Measurements from ENCODE around the gene C2orf76. TPM values are rescaled to one million over a fixed set of nuclear protein-coding genes. Genes with fewer than 3 reads are reported as not detected.
"Not testable (repeated sequence)": the region's sequence is repeated elsewhere in the genome, so short reads cannot be mapped to it uniquely, and the experiment has no call there.

The C2orf76 gene
- 6.5 TPM for total RNA-seq
- long read RNA-seq, partial matches to known transcripts, result 1 of 3 reads
- long read RNA-seq, other reads (novel, unspliced or antisense), result 1 of 3 reads

DNA sequence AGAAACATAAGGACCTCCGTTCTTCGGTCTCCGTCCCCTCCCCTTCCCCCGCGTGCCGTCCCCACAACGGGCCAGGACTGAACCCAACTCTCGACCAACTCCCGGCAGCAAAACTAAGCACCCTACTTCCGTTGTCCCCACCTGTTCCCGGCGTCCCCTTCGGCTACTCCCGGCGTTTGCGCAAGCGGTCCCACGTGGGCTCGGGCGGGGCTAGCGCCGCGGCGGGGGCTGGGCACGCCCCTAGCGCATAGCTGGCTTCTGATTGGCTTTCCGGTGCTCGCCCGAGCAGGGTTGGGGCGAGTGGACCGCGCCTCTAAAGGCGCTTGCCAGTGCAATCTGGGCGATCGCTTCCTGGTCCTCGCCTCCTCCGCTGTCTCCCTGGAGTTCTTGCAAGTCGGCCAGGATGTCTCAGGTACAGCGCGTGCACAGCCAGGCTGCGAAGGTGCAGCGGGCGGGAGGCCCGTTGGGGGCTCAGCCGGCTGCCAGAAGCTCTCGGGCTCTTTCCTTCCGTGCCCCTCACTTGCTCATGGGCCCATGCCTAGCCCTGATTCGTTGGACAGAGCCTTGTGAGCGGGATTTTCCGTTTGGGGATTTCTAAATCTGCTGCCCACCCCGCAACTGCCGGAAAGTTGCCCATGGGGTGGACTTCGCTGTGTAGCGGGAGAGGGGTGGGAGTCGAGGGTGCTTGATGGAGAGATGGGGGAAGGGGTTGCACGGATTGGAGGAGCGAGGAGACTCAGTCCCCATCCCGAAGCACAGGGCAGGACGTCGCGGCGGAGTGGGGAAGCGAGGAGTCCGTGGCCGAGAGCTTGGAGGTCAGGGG is at the start of gene C2orf76, which contains the start of gene DBI:
TSS of gene C2orf76 (minus strand) at position 186 of the 823 bp plus-strand sequence. CDS start 26,875 bp downstream, outside the sequence.
TSS of gene DBI (plus strand) at position 329 of the 823 bp plus-strand sequence. CDS start at position 404, 75 bp downstream.
- intact Hi-C loops (cut with micrococcal nuclease), result no loop called here
- ATAC-seq (peak; percentile 96), DNase-seq (peak; percentile 97)

DNA sequence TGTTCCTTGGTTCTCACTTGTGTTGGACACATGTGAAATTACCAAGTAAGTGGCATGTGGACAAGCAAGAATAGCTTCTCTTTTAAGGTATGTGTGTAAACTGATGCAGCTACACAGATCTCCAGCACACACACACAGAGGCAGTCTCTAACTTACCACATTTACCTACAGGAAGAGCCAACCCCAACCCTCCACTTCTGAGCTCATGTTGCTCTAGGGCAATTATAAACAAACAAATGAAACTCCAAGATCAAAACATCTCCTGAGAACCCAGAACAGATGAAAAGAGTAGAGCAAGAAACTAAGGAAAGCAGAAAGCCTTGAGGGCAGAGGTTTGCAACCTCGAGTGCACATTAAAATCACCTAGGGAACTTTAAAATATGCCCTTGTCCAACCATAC is 49.0 kb upstream of the C2orf76 start:
- no peak for DNase-seq
- no peak for ATAC-seq

DNA sequence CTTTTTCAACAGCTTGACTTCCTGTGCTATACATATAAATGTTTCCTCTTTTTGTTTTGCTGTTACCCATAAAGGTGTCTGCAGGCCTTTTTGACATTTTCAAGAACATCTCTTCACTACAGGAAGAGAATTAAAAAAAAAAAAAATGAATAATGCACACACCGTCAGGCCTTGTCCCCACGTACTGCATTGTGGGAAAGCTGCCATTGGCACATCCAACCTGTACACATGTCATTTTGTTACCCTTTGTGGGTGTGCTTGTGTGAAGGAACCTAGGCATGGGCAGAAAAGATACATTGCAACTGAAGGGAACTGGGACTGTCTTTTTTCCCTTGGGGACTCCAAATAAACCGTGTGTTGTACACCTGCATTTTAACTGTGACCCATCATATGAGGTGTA is 48.3 kb upstream of the C2orf76 start:
- intact Hi-C loops (cut with micrococcal nuclease), result no loop called here
- DNase-seq (no peak), ATAC-seq (no peak)

More for the DNA sequence above, 49.0 kb upstream of the C2orf76 start:
- intact Hi-C loops (cut with micrococcal nuclease), result no loop called here

DNA sequence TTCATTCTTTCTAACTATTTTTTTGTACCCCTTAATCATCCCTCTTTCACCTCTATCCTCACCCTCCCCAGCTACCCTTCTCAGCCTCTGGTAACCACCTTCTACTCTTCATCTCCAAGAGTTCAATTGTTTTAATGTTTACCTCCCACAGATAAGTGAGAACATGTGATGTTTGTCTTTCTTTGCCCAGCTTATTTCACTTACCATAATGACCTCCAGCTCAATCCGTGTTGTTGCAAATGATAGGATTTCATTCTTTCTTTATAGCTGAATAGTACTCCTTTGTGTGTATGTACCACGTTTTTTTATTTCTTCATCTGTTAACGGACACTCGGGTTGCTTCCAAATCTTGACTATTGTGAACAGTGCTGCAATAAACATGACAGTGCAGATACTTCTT is 42.9 kb upstream of the C2orf76 start:
- ATAC-seq (no peak), DNase-seq (no peak)
- intact Hi-C loops (cut with micrococcal nuclease), result loop anchor here (5.0 to 10.0 kb wide), 2 partner anchors 68 to 255 kb away; no protein-coding TSS in a partner anchor

DNA sequence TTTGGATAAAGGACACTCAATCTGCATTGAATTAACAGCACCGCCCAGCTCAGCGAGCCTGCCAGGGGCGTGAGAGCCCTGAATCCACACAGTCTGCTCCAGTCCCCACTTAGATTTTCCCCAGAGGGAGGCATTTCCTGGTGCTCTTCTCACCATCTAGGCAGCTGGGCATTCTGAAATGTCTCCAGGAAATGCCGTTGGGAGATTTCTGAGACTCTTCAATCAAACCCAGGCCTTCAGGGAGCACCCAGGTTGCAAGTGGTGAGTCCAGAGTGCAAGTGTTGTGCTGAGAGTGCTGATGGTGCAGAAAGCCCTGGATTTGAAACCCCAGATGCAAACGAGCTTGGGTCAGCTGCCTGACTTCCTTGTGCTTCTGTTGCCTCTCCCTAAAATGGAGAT is 41.6 kb upstream of the C2orf76 start:
- intact Hi-C loops (cut with micrococcal nuclease), result loop anchor here (5.0 to 10.0 kb wide), 2 partner anchors 69 to 257 kb away; no protein-coding TSS in a partner anchor
- DNase-seq, result no peak

DNA sequence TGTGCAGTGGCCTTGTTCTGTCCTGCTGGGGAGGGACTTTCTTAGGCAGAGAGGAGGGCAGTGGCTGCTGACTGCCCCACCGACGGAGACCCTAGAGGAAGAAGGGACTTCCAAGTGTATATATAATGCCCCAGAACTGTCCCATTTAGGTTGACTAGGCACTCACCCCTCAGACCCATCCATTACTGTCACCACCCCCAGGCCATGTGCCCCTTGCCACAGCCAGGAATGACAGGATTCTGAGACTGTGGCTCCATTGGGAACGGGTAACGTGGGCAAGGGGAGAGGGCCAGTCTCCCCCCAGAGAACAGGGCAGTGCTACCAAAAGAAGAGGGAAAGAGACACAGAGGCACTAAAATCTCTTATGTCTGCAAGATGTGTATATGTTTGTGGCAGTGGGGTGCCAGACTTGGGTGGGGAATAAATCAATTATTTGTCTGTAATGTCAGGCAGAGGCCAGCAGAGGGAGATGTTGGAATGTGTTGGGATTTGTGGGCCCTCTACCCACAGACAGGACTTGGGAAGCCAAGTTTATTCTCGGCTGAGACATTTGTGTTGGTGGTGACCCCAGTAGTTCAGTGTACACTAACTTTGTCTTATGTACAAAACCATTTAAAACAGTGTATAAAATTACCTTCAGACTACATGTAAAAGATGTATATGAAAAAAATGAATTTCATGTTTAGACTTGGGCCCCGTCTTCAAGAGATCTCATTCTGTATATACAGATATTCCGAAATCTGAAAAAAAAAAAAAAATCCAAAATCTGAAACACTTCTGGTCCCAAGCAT is 41.0 kb upstream of the C2orf76 start:
- ATAC-seq, result peak; percentile 77
- intact Hi-C loops (cut with micrococcal nuclease), result loop anchor here (5.0 to 10.0 kb wide), 2 partner anchors 70 to 257 kb away; no protein-coding TSS in a partner anchor
- no peak for DNase-seq

More for the DNA sequence above, 41.6 kb upstream of the C2orf76 start:
- ATAC-seq, result peak; percentile 51

DNA sequence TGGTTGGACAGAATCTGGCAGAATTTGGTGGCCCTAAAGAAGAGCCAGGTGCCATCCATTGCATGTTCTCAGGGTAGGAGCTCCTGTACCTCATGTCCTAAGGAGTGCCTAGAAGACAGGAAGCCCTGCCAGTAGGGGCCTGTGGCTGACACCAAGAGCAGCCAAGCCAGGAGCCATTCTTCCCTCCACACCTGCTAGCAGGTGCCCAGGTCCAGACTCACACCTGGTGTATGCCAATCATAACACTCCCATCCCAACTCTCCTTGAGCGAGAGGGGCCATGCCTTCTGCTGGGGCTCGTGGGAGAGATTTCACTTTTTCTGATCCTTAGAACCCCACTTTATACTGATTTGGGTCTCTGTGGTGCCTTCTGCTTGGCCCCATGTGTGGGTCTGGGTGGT is 38.5 kb upstream of the C2orf76 start:
- ATAC-seq (no peak), DNase-seq (no peak)
- intact Hi-C loops (cut with micrococcal nuclease), result loop anchor here (5.0 to 10.0 kb wide), 2 partner anchors 72 to 260 kb away; no protein-coding TSS in a partner anchor

DNA sequence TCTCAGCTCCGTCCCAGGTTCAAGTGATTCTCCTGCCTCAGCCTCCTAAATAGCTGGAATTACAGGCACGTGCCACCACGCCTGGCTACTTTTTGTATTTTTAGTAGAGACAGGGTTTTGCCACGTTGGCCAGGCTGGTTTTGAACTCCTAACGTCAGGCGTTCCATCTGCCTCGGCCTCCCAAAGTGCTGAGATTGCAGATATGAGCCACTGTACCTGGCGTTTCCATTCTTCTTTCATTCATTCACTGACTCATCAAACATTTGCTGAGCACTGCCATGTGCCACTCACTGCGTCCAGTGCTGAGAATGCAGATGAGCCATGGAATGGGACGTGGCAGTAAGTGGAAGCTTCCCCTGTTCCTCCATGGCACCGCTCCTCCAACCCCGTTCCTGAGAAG is 37.0 kb upstream of the C2orf76 start:
- not testable (repeated sequence) for ATAC-seq, DNase-seq
- intact Hi-C loops (cut with micrococcal nuclease), result loop anchor here (10.0 kb wide), 1 partner anchor 261 kb away; no protein-coding TSS in a partner anchor

DNA sequence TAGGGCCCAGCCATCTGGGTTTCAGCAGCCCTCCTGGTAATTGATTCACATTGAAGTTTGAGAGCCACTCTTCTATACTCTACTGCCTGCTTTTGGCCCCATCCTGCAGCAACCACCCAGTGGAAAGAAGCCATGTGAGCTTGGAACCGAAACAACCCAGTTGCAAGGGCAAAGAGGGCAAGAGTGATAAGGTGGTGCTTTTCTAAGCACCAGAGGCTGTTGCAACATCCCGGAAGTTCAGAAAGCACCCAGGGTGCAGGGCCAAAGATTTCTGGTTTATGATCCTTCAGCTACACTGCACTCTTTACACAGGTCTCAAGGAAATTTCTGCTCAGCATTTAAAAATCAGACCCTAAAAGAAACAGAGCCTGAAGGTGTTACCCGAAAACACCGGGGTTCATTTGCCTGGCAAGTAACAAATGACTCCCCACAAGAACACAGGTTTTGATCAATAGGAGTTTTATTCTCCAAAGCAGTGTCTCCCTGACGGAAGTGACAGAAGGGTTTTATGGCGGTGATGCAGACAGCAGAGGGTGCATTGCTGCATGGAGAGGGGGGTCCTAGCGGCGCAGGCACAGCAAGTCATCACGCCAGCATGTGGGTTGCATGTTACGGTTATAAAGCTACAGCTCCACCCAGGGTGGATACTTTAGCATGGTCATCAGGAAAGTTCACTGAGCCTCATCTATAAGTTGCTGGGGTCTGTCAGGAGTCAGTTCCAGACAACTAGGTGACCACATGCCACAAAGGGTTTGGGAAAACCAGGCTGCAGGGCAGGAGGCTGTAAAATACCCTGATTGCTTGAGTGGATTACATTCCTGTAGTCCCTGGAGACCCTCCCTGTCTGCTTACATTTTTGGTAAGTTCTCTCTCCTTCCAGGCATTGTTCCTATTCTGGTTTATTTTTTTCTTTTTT is 36.3 kb upstream of the C2orf76 start:
- ATAC-seq (peak; percentile 92), DNase-seq (peak; percentile 43)
- intact Hi-C loops (cut with micrococcal nuclease), result loop anchor here (10.0 kb wide), 1 partner anchor 262 kb away; no protein-coding TSS in a partner anchor

DNA sequence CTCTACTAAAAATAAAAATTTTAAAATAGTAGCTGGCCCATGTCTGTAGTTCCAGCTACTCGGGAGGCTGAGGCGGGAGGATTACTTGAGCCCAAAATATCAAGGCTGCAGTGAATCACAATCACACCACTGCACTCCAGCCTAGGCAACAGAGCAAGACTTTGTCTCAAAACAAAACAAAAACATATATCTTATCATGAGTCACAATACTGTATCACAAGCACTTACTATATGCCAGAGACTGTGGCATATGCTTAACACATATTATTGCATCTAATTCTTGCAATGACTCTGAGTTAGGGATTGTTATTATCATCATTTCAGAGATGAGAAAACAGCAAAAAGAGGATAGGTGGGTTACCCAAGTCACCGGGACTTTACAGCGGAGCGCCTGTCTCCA is 35.5 kb upstream of the C2orf76 start:
- ATAC-seq, result no peak
- DNase-seq, result no peak
- intact Hi-C loops (cut with micrococcal nuclease), result loop anchor here (10.0 kb wide), 1 partner anchor 263 kb away; no protein-coding TSS in a partner anchor

DNA sequence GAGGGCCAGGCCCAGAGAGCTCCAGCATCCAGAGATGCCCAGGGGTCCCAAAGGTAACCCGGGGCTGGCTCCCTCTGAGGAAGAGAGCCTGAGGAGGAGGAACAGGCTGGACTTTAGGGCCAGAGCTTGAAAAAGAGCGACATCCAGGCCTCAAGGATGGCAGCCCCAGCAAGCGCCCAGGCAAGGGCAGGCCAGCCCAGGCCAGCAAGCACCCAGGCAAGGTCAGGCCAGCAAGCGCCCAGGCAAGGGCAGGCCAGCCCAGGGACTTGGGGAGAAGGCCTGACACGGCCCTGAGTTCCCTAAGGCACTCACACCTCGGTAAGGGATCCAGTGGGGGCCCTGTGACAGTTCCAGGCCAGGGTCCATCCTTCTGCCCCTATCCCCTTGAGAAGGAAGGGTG is 30.6 kb upstream of the C2orf76 start:
- ATAC-seq (no peak), DNase-seq (no peak)
- intact Hi-C loops (cut with micrococcal nuclease), result no loop called here

DNA sequence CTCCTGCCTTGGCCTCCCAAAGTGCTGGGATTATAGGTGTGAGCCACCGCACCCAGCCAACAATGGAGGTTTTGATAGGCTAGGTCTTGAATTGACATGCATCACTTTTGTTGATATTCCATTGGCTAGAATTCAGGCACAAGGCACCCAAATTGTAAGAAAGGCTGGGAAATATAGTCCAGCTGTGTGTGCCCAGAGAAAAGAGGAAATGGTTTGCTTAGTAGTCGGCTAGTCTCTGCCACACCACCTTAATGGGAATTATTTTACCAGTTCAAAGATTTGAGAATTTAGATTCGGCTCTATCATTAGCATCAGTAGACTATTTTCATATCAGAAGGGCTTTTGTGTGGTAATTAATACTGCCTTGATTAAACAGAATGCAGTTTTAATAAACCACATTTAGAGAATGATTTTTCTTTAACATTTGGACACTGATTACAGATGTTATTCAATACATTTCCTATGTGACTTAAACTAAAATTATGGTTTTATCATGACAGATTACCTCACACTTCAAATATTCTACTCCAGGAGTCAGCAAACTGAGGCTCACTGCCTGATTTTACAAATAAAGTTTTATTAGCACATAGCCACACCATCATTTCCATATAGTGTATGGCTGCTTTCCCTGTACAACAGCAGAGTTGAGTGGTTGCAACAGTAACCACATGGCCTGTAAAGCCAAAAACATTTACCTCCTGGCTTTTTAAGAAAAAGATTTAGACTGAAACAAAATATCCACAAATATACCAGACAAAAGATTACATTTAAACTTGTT is 27.5 kb upstream of the C2orf76 start:
- no peak for ATAC-seq
- intact Hi-C loops (cut with micrococcal nuclease), result no loop called here

DNA sequence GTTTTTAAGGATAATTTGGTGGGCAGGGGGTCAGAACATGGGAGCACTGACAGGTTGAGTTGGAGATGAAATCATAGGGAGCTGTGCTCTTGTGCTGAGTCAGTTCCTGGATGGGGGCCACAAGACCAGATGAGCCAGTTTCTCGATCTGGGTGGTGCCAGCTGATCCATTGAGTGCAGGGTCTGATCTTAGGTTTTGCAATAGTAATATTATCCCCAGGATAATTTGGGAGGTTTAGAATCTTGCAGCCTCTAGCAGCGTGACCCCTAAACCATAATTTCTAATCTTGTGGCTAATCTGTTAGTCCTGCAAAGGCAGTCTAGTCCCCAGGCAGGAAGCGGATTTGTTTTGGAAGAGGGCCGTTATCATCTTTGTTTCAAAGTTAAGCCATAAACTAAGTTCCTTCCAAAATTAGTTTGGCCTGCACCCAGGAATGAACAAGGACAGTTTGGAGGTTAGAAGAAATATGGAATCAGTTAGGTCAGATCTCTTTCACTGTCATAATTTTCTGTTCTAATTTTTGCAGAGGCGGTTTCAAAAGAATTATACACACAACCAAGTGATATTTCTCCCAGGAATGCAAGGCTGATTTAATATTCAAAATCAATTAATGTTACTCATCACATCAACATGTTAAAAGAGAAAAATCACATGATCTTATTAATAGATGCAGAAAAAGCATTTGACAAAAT is 23.1 kb upstream of the C2orf76 start:
- ATAC-seq (peak; percentile 59), DNase-seq (peak; percentile 66)
- intact Hi-C loops (cut with micrococcal nuclease), result no loop called here

More for the DNA sequence above, 27.5 kb upstream of the C2orf76 start:
- no peak for DNase-seq

DNA sequence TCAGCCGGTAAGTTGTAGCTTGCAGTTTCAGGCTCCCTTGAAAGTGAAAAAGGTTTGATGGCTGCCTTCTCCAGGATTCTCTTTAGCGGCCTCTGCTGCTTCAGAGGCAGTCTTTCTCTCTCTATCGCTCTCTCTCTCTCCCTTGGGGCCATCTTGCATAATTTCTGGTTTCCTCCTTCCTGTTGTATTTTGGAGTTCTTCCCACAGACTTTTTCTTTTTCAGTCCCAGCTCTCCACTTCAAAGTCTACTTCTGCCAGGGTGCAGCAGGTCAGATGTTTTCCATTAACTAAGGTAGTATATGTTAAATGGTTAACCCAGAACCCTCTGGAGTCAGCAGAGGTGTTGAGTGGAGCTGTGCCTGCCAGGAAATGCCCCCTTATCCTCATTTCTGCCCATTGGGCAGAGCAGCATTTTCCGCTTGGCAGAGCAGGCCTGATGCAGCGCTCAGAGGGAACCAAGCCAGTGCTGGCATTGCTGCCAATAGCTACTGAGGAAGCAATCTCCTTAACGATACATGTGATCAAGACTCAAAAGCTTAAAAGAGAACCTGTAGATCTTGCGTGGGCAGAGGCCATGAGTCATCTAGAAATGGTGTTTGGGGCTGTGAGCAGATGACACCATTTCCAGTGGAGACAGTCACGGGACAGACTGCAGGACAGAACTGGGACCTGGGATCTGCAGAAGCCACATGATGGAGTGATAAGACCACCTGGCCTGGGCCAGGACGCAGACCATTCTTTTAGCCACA is 20.9 kb upstream of the C2orf76 start:
- intact Hi-C loops (cut with micrococcal nuclease), result no loop called here
- DNase-seq, result peak; percentile 81
- ATAC-seq, result peak; percentile 82

DNA sequence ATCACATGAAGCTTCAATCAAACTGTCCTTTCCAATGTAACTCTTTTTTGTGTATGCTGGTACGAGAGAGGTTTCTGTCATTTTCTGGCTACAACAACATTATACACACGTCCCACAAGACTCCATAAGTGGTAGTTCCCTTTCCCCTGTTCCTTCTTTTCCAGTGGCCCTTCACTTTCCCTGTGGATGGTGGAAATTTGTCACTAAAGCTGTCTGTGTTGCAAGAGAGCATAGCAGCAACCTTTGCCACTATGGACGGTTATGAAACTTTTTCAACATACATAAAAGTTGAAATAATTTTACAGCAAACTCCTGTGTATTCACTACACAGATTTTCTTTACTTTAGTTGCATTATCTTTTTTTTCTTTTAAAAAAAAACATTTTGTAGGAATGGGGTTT is 18.8 kb upstream of the C2orf76 start:
- no peak for DNase-seq
- intact Hi-C loops (cut with micrococcal nuclease), result no loop called here
- no peak for ATAC-seq

DNA sequence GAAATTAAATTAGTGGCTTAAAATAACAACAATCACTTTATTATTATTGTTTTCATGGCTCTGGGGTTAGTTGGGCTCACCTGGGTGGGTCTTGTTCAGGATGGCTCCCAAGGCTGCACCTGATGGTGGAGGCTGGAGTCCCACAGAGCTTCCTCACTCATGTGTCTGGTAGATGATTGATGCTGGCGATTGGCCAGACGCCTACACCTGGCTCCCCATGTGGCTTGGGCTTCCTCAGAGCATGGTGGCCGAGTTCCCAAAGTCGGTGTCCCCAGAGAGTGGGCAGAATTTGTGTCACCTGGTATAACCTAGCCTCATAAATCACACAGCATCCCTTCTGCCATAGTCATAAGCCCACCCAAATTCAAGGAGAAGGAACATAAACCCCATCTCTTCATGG is 18.3 kb upstream of the C2orf76 start:
- intact Hi-C loops (cut with micrococcal nuclease), result no loop called here
- ATAC-seq (no peak), DNase-seq (no peak)
